Stomach (tissue), 4 donors: ENCODE data around the gene ECM1.

Source experiments
- EP300 ChIP-seq: sonication (generic); formaldehyde crosslinking; IDR thresholded peaks from one replicate; pipeline ENCODE4 v1.6.1; 2017; ENCODE audit warnings: antibody characterized with exemption
- POLR2A ChIP-seq, 4 donors: fragments of 450-650 bp; IDR thresholded peaks; one replicate each; pipeline ENCODE4 v1.6.1; 2016; ENCODE audit warnings: antibody characterized with exemption in 4 of 4, control low read depth in 2 of 4, mild to moderate bottlenecking in 1 of 4, moderate library complexity in 1 of 4
- TF ChIP-seq, protein P1 (sequence below), 7 experiments: fragments of 450-650 bp in 4 of 7; fragments of 200-600 bp in 3 of 7; sonication (generic) in 3 of 7; IDR thresholded peaks; one replicate each; pipeline ENCODE4 v1.5.1; 2016 to 2019; ENCODE audit warnings: antibody characterized with exemption in 7 of 7, control low read depth in 2 of 7, mild to moderate bottlenecking in 1 of 7

- TF ChIP-seq, protein P1, sequence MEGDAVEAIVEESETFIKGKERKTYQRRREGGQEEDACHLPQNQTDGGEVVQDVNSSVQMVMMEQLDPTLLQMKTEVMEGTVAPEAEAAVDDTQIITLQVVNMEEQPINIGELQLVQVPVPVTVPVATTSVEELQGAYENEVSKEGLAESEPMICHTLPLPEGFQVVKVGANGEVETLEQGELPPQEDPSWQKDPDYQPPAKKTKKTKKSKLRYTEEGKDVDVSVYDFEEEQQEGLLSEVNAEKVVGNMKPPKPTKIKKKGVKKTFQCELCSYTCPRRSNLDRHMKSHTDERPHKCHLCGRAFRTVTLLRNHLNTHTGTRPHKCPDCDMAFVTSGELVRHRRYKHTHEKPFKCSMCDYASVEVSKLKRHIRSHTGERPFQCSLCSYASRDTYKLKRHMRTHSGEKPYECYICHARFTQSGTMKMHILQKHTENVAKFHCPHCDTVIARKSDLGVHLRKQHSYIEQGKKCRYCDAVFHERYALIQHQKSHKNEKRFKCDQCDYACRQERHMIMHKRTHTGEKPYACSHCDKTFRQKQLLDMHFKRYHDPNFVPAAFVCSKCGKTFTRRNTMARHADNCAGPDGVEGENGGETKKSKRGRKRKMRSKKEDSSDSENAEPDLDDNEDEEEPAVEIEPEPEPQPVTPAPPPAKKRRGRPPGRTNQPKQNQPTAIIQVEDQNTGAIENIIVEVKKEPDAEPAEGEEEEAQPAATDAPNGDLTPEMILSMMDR (IDR thresholded peaks at IDR 0.05), result no peak
- TF ChIP-seq EP300 (no peak), POLR2A (IDR thresholded peaks at IDR 0.05) (no peak)
These were observed 5.5 kb downstream of the ECM1 start for GRCh38 chr1:150513351-150513791.
